GM18526 (cell line): ENCODE results near the gene CEP120.

ENCODE experiments used
- POLR2A ChIP-seq: IDR thresholded peaks from 3 replicates; pipeline ENCODE4 v1.6.1; 2011; ENCODE audit not compliant: insufficient read length; ENCODE audit errors: extremely low read depth

Gene CEP120

DNA sequence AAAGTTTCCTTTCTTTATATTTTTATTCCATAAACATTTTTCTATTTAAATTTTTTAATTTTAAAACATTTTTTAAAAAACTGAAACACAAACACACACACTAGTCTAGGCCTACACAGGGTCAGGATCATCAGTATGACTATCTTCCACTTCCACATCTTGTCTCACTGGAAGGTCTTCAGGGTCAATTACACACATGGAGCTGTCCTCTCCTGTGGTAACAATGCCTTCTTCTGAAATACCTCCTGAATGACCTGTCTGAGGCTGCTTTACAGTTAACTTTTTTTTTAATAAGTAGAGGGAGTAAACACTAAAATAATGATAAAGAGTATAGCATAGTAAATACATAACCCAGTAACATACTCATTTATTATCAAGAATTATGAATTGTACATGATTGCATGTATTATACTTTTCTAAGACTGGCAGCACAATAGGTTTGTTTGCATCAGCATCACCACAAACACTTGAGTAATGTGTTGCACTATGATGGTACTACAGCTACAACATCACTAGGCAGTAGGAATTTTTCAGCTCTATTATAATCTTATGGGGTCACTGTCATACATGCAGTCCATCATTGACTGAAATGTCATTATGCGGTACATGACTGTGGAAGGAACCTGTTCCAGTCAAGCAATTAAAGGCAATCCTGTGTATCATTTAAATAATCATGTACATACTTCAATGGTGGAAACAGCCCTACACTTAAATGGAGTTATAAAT, 17.4 kb upstream of the CEP120 start:
- no peak for TF ChIP-seq POLR2A

DNA sequence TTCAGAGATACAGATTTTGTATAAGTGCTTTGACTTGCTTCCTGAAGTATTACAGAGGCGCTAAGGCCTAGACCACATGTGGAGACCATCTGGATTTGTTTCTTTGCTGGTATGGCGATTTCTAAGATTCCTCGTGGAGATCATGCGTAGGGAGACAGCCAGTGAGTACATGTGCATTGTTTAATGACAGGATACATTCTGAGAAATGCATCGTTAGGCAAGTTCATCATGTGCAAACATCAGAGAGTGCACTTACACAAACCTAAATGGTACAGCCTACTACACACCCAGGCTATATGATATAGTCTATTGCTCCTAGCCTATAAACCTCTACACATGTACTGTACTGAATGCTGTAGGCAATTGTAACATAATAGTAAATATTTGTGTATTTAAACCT, 16.5 kb upstream of the CEP120 start:
- TF ChIP-seq POLR2A, result no peak

DNA sequence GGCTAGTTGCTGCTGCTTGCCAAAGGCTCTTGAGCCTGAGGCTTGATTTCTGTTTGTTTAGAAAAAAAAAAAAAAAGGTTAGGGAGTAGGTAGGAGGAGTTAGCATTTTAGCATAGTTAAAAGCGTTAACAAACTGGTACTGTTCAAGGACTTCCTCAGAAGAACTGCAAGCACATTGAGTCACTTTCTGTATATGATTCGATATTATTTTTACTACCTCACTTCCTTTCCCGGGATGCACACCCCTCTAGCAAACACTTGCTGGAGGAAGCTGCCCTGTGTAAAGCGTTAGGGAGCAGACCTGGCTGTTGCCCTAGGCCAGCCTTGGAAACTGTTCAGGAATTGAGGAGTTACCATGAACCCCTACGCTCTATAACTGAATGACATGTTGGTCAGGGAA, 15.7 kb upstream of the CEP120 start:
- no peak for TF ChIP-seq POLR2A

DNA sequence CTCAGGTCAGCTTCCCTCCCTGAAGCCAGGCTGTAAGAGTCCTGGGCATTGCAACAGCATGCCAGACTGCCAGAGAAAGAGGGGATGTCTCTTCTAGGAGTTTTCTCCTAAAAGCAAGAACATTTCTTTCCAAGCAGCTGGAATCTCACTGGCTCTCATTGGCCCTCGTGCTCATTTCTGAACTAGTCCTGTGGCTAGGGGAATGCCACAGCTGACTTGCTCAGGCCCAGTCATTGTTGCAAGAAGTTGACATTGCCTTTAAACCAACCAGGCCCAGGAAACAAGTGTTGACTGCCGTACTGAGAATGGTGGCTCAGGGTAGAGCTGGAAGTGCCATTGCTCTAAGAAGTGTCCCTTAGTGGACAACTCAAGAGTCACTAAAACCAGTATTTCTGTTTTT, 15.0 kb upstream of the CEP120 start:
- TF ChIP-seq POLR2A, result no peak

DNA sequence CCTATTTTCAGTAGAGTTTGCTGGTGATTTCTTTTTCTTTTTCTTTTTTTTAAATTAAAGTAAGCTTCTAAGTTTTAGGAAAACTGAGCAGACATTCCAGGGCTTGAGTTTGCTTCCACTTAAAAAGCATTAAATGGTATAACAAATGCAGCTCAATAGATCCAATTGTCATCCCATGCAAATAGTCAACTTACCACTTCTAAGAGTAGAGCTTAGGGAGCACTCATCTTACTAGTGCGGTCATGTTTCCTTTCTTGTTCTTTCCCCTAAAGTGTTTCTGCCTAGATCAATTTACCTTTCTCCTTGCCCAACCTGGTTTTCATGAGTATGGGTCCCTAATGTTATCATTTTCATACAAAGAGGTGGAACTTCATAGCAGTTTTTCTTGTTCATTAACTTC, 13.0 kb upstream of the CEP120 start:
- TF ChIP-seq POLR2A, result no peak

DNA sequence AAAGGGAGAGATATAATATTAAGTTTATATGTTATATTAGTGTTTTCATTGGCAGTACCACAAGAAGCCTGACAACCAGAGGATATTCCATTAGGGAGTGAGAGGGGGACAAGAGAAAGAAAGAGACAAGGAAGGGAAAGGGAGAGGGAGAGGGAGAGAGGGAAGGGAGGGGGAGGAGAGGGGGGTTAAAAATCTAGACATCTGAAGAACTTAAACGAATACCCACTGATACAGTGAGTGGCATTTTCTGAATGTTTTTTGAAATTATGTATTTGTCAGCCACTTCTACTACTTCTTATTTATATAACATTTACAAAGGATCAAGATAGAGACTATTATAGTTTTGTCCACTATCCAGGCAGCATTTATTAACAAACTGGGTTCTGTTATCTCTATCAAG, 11.6 kb upstream of the CEP120 start:
- TF ChIP-seq POLR2A, result no peak

DNA sequence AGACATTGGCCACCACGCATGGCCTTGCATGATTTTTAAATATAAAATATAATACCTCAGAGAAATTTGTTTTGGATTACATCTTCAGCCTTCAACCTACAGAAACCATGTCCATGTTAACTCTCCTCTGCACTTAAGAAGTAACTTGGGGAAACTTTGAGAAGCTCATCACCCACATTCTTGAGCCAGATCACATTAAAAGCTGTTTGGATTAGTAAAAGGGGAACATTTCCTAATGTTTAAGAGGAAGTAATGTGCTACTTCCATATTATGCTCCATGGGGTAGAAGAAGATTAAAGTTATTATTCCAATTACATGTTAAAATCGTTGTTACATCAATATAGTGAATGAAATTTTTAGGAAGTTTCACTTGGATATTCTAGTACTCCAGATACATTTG, 10.4 kb upstream of the CEP120 start:
- no peak for TF ChIP-seq POLR2A

DNA sequence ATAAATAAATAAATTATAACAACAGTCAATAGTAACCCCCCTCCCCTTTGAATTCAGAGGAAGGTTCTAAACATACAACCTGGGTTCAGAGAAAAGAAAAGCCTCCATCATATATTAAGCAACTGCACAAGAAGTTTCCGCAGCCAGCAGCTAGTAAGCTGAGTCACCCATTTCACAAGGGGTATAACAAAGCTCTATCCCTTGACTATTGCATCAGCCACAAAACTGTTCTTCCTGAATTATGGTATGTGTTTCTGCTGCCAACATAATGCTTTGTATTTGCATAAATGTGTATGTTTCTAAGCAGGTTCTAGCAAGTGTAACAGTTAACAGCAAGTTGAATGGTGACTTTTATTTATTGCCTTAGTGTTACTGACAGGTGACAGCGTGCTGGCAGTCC, 6.8 kb upstream of the CEP120 start:
- no peak for TF ChIP-seq POLR2A

DNA sequence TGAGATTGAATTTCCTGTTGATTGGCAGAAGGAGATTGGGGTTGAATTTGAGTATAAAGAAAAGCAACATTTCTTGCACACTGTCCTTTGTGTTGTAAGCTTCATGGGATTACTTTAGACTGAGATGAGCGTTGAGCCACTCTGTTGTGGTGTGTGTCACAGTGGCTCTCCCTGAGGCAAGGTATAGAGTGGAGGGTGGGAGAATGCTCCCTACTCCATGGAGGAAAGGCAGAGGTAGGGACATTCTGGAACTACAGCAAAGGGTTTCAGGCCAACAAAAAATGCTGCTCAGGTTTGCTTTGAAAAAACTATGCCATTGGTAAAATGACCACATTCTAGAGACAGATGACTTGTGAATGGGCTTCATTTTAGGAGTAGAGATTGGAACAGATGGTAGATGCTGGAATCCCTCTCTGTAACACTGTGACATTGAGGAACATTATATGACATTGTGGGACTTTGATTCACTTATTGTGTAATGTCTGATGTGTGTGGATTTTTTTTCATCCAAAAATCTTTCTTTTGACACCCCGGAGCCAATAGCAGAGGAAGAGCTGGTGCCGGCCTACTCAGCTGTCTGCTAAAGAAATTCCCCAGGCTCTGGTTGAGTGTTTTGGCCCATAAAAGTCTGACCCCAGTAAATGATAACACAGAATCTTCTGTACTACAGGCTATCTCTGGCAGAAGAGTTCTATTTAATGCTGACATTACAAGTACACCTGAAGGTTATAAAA, 6.2 kb upstream of the CEP120 start:
- TF ChIP-seq POLR2A, result no peak

DNA sequence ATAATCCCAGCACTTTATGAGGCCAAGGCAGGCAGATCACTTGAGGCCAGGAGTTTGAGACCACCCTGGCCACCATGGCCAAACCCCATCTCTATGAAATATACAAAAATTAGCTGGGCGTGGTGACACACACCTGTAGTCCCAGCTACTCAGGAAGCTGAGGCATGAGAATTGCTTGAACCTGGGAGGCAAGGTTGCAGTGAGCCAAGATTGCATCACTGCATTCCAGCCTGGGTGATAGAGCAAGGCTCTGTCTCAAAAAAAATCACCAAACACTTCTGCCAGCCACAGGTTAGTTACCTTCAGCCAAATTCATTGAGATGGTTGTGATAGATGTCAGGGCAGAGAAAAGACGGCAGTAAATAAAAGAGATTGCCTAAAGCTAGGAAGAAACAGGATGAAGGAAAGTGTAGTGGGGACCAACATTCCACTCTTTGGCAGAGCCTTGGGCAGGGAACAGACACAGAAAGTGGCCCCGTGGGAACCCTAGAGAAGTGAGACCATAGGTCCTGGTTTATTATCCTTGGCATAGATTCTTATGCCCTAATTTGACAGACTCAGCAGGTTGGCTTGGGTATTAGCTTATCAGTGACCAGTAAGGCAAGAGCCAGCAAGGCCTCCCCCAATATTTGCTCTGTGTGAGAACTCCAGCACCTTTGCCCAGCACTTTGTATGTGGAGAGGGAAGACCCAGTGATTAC, 5.5 kb upstream of the CEP120 start:
- no peak for TF ChIP-seq POLR2A

DNA sequence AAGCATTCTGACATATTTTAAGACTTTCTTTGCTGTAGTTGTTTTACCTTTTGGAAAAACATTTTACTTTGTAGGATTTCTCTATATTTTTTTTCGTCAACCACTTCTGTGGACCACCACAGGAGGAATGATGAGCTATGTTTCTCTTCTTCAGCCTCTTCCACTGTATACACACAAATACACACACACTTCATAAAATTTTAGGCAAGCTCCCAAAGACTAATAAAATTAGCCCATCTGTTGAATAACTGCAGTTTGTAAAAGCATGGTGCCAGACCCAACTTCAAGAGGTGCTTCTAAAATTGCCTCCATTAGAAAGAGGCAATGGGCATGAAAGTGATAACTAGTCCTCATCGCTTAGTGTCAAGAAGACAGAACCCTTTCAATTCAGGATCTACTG, 4.1 kb upstream of the CEP120 start:
- no peak for TF ChIP-seq POLR2A

DNA sequence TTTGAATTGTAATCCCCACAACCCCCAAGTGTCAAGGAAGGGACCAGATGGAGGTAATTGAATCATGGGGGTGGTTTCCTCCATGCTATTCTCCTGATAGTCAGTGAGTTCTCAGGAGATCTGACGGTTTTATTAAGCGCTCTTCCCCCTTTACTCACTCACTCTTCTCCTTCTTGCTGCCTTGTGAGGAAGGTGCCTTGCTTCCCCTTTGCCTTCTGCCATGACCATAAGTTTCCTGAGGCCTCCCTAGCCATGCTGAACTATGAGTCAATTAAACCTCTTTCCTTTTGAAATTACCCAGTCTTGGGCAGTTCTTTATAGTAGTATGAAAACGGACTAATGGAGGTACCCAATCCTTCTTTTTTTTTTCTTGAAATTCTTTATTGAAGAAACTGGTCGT, 2.2 kb upstream of the CEP120 start:
- TF ChIP-seq POLR2A, result no peak

DNA sequence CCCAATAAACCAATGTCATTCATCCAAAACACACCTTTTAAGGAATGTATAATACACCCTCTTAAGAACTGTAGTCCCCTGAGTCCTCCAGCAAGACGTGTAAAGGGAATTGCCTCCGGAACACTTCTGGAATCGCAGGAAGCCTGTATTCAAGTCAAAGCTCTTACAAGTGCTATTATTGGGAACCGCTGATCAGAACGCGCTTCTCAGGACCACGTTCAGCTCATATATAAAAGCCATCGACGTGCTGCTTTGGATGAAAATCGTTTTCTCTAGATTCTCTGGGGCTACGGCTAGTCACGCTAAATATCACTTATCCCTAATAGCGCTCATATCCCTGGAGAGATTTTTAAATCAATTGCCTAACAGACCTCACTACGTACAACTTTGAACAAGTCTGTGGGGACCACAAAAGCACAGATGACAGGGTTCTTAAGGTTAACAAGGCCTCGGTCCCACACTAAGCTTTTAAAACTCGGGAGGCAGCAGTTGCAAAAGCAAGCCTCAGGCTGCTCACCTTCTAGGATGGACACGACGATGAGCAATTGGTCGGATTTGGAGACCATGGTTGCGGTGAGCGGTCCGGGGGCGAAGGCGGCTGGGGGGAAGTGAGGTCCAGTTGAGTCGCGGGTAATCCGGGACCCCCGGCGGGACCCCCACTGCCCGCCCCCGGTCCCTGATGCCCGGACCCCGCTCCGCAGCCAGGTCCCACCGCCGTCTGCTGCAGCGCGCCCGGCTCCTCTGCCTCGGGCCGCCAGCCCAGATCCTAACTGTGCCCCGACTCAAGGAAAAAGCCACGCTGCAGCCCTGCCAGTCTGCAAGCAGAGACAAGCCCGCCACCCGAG, 548 bp downstream of the CEP120 start:
- TF ChIP-seq POLR2A, result no peak

DNA sequence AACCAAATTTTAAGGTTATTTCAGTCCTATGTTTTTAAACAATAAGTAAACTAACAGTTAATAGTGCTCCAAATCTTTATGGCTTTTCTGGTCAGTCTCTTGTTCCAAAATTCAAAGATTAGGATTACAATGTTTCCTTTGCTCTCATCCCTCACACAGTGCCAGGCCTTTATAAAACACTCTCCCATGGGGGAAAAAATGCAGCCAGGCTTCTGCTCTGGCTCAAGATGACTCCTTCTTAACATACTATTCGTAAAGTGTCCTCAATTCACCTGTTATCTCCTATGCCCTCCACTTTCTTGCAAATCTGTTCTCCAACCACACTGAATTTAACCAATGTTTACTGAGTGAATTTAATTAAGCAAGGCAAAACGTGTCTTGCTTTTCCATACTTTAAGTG, 1.4 kb downstream of the CEP120 start:
- no peak for TF ChIP-seq POLR2A

DNA sequence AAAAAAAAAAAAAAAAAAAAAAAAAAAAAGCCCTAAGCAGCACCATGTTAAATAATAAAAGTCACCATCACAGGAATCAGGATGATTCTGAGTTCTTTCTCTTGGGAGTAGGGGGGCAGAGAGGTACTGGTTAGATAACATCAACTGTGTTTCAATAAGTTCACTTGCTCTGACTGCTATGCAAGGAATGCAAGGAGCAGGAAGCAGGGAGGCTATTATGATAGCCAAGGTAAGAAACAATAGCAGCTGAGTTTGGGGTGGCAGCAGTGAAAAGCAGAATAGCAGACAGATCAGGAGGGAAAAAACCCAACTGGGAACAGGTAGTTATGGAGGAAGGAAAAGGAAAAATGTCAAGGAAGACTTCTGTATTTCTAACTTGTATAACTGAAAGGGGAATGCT, 8.2 kb downstream of the CEP120 start:
- no peak for TF ChIP-seq POLR2A
